Stimulated activated CD8-positive, alpha-beta memory T cell treated with anti-CD3 and anti-CD28 coated beads, Interleukin-12 subunit alpha, Interleukin-12 subunit beta, amount 100 ng/mL, for 1 hour (primary cell): ENCODE results near the gene RALA.
"Not testable (repeated sequence)": the region's sequence is repeated elsewhere in the genome, so short reads cannot be mapped to it uniquely, and the experiment has no call there.

Experiments used
- DNase-seq: peaks from one replicate; pipeline ENCODE4 v3.0.0-alpha.2; 2020; ENCODE audit warnings: low read depth

RALA gene

DNA sequence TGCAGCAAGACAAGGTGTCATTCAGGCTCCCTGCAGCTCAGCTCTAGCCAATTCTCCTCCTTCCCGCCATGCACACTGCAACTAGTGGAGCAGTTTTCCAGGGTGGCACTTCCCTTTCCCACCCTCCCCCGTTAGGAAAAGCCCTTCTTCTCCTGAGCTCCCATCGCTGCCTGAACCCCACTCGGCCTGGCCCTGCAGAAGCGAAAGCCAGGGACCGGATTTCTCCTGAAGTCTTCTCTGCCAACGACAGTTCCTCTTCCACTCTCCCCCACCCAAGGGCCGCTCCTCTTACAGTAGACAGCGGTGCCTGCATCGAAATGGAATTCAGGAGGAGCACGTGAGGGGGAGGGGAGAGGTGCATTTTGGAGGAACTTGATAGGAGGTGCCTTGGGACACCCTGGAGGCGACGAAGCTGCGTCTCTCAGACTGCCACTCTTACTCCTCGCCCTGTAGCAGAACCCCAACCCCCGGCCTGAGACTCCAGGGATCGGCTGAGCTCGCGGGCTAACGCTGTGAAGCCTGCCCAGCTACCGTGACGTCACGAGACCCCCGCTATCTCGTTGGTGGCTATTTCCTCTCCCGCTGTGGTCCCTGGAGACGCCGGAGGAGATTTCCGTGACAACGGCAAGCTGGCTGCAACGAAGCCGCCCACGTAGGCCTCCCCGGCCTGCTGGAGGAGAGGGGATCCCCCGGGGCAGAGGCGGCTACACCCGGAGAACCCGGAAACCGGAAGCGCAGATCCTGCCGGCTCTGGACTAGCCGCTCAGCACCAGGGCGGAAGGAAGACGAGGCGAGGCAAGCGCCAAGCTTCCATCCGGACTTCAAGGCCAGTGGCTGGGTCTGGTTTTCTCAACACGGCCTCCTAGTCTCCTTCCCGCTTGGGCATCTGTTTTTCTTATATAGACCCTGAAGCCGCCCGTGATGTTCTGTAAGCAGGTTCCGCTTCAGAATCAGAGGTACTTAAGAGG, 109.7 kb downstream of the RALA start:
- DNase-seq: peak; percentile 95

- DNase-seq: no peak
Measured at GRCh38 chr7:39733881-39734632, 110.7 kb downstream of the RALA start.

DNA sequence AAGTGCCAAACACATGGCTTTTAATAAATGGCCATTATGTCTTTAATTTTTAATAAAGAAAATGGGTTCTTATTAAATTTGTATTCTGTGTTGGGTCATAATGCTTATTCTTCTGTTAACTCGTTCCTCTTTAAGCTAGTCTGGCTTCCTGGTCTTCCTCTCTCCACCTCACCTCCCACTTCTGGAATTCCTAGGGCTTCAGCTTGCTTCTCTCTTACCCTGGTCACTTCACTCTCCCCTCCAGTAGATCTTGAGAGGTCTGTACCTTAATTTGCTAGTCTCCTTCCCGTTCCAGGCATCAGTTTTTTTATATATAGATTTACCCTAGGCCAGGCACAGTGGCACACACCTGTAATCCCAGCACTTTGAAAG, 111.2 kb downstream of the RALA start:
- no peak for DNase-seq

GRCh38 chr7:39735903-39736302, 112.5 kb downstream of the RALA start:
- DNase-seq: no peak

GRCh38 chr7:39741942-39742623, 118.7 kb downstream of the RALA start:
- no peak for DNase-seq

DNA sequence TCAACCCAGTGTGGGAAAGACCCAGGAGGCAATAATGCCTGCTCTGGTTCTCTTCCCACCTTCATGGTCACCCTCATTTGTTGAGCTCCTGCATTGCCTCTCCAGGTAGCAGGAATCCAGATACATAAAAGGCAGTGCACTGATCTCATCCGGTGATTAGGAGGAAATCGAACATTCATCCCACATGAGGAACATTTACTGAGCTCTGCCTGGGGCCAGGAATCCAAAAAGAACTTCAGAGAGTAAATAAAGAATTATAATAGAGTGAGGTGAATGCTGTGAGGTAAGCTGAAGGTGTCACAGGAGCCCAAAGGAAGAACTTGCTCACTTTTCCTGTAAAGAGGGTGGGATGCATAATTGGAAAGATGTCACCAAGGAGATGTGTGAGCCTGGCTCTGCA, 121.2 kb downstream of the RALA start:
- no peak for DNase-seq

DNA sequence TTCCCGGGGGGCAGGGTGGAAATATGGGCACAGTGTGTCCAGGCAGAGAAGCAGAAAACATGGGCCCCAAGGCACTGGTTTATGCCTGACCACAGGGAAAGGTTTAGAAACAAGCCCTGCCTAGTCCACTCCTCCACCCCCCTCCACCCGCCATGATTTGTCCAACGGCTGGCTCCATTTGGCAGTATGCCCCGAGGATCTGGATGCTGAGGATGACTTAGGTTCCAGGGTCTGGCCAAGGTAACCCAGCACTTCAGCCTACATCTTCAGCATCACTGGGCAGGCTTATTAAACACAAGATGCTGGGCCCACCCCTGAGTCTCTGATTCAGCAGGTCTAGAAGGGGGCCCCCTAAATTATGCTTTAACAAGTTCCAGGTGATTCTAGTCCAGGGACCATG, 121.9 kb downstream of the RALA start:
- no peak for DNase-seq

GRCh38 chr7:39746103-39746819, 122.9 kb downstream of the RALA start:
- DNase-seq: peak; percentile 37

- no peak for DNase-seq
Measured at GRCh38 chr7:39749177-39749576, 125.8 kb downstream of the RALA start.

GRCh38 chr7:39749717-39750116, 126.3 kb downstream of the RALA start:
- DNase-seq: no peak

DNA sequence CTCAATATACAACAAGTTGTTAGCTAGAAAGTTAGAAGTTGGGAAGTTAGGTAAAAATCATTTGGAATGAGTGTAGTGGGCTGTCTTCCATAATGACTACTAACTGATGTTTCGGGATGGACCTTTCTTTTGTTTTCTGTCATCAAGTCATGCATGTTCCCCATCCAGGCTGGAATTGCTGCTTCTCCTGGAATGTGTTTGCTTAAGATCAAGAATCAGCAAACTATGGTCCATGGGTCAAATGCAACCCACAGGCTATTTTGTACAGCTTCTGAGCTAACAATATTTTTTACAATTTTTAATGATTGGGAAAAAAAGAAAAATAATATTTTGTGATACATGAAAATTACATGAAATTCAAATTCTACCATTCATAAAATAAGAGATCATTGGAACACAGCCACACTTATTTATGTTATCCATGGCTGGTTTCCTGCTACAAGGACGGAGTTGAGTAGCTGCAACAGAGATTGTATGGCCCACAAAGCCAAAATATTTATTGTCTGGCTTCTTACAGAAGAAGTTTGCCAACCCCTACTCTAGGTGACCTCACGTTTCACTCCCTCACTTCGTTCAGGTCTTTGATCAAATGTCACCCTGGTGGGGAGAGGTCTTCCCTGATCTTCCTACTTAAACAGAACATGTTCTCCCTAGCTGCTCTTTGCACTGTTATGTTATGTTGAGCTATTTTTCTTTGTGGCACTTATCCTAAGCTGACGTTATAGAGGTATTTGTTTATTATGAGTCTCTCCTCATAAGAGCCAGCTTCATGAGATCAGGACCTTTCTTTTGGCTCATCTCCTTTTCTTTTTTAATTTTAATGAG, 127.1 kb downstream of the RALA start:
- no peak for DNase-seq

- DNase-seq: not testable (repeated sequence)
Measured at GRCh38 chr7:39753237-39753636, 129.9 kb downstream of the RALA start.

DNA sequence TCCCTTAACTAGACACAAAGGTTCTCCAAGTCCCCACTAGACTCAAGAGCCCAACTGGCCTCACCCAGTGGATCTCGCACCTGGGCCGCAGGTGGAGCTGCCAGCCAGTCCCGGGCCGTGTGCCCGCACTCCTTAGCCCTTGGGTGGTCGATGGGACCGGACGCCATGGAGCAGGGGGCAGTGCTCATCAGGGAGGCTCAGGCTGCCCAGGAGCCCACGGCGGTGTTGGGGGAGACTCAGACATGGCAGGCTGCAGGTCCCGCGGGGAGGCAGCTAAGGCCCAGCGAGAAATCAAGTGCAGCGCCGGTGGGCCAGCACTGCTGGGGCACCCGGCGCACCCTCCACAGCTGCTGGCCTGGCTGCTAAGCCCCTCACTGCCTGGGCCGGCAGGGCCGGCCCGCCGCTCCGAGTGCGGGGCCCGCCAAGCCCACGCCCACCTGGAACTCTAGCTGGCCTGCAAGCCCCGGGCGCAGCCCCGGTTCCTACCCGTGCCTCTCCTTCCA, 130.5 kb downstream of the RALA start:
- DNase-seq: no peak

DNA sequence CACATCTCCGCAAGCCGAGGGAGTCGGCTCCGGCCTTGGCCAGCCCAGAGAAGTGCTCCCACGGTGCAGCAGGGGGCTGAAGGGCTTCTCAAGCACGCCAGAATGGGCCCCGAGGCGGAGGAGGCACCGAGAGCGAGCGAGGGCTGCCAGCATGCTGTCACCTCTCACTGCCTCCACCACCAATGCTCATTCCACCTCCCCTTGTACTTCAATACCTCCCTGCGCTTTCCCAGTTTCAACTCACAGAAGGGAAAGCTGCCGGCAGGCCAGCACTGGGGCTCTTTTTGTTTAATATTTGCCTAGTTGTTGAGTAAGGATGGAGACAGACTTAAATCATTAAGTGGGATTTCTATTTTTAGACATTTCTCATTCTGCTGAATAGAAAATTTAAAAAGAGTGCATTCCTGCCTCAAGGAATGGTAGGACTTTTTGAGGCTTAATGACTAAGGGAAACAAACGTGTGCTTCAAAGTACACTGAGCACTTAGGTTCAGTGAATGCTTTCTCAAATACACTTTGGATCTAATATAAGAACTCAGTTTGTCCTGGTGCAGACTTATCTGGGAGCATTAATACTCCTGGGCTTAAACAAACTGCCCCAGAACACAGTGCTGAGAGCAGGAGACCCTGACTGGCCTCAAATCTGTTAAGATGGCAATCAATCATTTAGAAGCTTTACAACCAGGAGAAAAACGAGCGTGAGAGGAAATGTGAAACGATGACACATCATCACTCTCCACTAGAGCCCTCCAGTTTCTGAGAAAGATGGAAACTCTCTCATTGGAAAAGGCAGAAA, 131.2 kb downstream of the RALA start:
- DNase-seq: no peak

- no peak for DNase-seq
Measured at GRCh38 chr7:39757604-39758003, 134.2 kb downstream of the RALA start.
